ENCODE data around the gene KLHL18.
"Not testable (repeated sequence)": the region's sequence is repeated elsewhere in the genome, so short reads cannot be mapped to it uniquely, and the experiment has no call there.

The KLHL18 gene

GRCh38 chr3:47299381-47300318 lies 16.9 kb downstream of the KLHL18 start:
- no peak for DNase-seq

DNA sequence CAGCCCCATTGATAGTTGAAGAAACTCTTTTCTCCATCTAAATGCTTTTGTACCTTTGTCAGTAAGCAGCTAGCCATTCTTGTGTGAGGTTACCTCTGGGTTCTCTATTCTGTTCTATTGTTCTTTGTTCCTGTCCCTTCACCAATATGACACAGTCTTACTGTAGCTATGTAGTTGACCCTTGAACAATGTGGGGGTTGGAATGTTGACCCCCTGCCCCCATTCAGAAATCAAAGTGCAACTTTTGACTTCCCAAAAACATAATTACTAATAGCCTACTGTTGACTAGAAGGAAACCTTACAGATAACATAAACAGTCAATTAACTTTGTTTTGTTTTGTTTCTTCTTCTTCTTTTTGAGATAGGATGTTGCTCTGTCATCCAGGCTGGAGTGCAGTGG lies 18.7 kb downstream of the KLHL18 start:
- in situ Hi-C loops (cut with HindIII; ENCODE audit: low pct_ligation_motif_present, low pct_unique_long_range_greater_than_20kb, low sequenced_read_pairs): no loop called here
- no peak for DNase-seq

More at GRCh38 chr3:47299381-47300318, 16.9 kb downstream of the KLHL18 start:
- in situ Hi-C loops (cut with HindIII; ENCODE audit: low pct_ligation_motif_present, low pct_unique_long_range_greater_than_20kb, low sequenced_read_pairs): no loop called here

- in situ Hi-C loops (cut with HindIII; ENCODE audit: low pct_ligation_motif_present, low pct_unique_long_range_greater_than_20kb, low sequenced_read_pairs): no loop called here
Measured at GRCh38 chr3:47306022-47306421, 23.3 kb downstream of the KLHL18 start.

GRCh38 chr3:47309231-47309630 lies 26.5 kb downstream of the KLHL18 start:
- in situ Hi-C loops (cut with HindIII; ENCODE audit: low pct_ligation_motif_present, low pct_unique_long_range_greater_than_20kb, low sequenced_read_pairs); DNase-seq: not testable (repeated sequence)

More at GRCh38 chr3:47306022-47306421, 23.3 kb downstream of the KLHL18 start:
- no peak for DNase-seq

DNA sequence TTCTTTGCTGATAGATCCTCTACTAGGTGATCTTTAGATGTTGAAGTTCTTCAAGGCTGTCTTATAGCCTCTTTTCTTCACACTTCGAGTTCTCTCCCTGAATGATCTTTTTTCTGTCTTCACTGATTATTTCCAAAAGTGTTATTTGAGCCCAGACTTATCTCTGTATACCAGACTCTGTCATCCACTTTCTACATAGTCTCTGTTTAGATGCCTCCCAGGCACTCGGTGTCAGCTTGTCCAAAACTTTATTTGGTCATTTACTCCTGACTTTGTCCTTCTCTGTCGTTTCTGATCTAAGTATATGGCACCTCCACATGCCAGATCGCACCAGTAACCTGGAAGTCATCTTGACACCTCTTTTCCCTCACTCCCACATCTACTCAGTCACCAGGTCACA lies 27.6 kb downstream of the KLHL18 start:
- no peak for DNase-seq
- in situ Hi-C loops (cut with HindIII; ENCODE audit: low pct_ligation_motif_present, low pct_unique_long_range_greater_than_20kb, low sequenced_read_pairs): no loop called here

DNA sequence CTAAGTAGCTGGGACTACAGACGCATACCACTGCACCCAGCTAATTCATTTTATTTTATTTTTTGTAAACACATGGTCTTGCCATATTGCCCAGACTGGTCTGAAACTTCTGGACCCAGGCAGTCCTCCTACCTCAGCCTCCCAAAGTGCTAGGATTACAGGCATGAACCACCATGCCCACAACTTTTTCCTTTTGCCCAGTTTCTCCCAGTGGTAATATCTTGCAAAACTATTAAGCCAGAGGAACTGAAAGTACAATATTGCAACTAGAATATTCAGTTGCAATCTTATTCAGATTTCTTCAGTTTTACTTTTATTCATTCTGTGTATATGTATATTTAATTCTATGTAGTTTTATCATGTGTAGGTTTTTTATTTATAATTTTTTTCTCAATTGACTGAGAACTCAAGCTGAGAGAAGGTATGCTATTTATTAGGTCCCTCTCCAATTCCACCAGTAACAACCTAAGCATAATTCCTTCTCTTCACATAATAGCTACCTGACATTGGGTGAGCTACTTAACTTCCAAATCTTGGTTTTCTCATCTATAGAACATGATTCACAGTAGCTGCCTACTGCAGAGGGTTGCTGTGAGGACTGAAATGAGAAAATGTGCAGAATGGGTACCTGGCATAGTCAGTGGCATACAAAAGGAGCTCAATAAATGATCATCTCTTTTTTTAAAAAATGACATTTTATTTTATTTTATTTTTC lies 30.8 kb downstream of the KLHL18 start:
- in situ Hi-C loops (cut with HindIII; ENCODE audit: low pct_ligation_motif_present, low pct_unique_long_range_greater_than_20kb, low sequenced_read_pairs): no loop called here
- DNase-seq: no peak

GRCh38 chr3:47314056-47314764 lies 31.5 kb downstream of the KLHL18 start:
- no peak for DNase-seq
- in situ Hi-C loops (cut with HindIII; ENCODE audit: low pct_ligation_motif_present, low pct_unique_long_range_greater_than_20kb, low sequenced_read_pairs): no loop called here

GRCh38 chr3:47315069-47315647 lies 32.4 kb downstream of the KLHL18 start:
- in situ Hi-C loops (cut with HindIII; ENCODE audit: low pct_ligation_motif_present, low pct_unique_long_range_greater_than_20kb, low sequenced_read_pairs): no loop called here

DNA sequence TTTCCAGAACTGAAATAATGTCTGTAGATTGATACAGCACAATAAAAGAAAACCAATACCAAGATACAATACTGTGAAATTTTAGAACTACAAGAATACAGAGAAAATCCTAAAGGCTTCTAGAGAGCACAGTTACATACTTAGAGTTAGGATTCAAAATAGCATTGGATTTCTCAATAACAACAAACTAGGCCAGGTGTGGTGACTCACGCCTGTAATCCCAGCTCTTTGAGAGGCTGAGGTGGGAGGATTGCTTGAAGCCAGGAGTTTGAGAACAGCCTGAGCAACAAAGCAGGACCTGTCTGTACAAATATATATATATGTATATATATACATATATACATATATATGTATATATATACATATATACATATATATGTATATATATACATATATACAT lies 33.4 kb downstream of the KLHL18 start:
- DNase-seq; in situ Hi-C loops (cut with HindIII; ENCODE audit: low pct_ligation_motif_present, low pct_unique_long_range_greater_than_20kb, low sequenced_read_pairs): not testable (repeated sequence)

More at GRCh38 chr3:47315069-47315647, 32.4 kb downstream of the KLHL18 start:
- no peak for DNase-seq

DNA sequence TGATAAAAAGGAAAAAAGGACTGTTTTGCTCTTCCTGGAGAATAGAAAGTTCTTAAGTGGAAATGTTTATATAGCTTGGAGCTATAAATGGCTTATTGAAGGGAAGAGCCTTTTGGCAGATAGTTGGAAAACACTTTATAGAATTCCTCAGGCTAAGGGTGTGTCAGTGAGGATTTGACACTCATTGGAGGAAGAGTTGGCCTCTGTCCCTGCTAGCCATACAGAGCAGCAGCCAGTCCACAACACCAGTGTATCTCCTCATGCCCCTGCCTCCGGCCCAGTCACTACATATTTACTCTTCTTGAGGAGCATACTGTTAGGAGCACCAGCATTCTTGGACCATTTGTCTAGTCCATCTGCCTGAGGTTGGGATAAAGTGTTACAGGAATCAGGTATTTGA lies 36.2 kb downstream of the KLHL18 start:
- in situ Hi-C loops (cut with HindIII; ENCODE audit: low pct_ligation_motif_present, low pct_unique_long_range_greater_than_20kb, low sequenced_read_pairs): no loop called here
- DNase-seq: no peak

GRCh38 chr3:47319956-47320355 lies 37.2 kb downstream of the KLHL18 start:
- in situ Hi-C loops (cut with HindIII; ENCODE audit: low pct_ligation_motif_present, low pct_unique_long_range_greater_than_20kb, low sequenced_read_pairs): no loop called here
- DNase-seq: no peak

DNA sequence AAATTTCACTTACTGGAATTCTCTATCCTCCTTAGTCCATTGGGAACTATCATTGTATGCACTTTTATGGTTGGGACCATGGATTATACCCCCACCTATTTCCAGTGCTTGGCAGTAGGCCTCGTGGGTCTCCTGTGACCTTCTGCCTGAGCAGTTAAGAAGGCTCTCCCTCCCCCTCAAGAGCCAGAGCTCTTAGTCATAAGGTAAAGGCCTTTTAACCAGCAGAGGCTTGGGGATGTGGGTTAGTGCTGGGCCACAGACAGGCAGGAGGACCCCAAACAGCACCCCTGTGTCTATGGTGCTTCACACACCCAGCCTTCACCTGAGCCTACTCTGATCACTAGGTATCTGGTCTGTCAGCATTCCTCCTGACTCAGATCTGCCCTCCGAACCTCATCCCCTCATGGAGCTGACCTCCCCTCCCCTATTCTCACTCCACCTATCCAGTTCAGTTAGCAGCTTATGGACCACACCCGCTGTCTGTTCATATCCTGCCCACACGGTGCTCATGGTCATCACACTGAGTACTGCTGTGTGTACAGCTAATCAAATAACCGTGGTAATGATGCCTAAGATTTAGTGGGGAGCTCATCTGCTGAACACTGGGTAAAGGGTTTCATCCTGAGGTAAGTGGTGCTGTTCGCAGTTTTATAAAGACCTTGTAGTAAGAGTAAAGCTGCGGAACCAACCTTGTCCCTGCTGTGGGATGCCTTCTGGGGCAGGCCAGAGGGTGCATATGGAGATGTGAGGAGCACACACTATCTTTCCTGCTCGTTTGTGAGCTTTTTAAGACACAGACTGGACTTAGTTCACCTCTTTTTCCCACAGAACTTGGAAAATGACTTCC lies 40.9 kb downstream of the KLHL18 start:
- peak; percentile 3 for DNase-seq
- in situ Hi-C loops (cut with HindIII; ENCODE audit: low pct_ligation_motif_present, low pct_unique_long_range_greater_than_20kb, low sequenced_read_pairs): no loop called here

GRCh38 chr3:47324278-47324865 lies 41.6 kb downstream of the KLHL18 start:
- DNase-seq: peak; percentile 69
- in situ Hi-C loops (cut with HindIII; ENCODE audit: low pct_ligation_motif_present, low pct_unique_long_range_greater_than_20kb, low sequenced_read_pairs): no loop called here

DNA sequence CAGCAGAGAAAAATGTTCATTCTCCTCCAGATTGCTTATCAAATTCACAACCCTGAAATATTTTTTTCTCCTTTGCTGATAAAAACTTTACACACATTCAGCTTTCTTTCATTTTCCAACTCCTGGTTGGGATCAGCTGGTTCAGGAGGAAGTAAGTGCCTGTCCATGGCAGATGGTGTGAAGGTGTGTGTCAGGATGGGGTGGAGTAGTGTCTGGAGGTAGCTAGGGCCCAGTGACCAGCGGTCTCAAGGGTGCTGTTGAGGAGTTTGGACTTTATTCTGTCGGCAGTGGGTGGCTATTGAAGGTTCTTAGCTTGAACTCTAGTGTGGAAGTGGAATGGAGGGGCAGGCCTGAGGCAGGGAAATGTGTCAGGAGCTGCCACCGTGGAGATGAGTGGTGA lies 51.2 kb downstream of the KLHL18 start:
- no peak for DNase-seq
- in situ Hi-C loops (cut with HindIII; ENCODE audit: low pct_ligation_motif_present, low pct_unique_long_range_greater_than_20kb, low sequenced_read_pairs): no loop called here

- in situ Hi-C loops (cut with HindIII; ENCODE audit: low pct_ligation_motif_present, low pct_unique_long_range_greater_than_20kb, low sequenced_read_pairs): no loop called here
- no peak for DNase-seq
Measured at GRCh38 chr3:47337656-47338055, 54.9 kb downstream of the KLHL18 start.

DNA sequence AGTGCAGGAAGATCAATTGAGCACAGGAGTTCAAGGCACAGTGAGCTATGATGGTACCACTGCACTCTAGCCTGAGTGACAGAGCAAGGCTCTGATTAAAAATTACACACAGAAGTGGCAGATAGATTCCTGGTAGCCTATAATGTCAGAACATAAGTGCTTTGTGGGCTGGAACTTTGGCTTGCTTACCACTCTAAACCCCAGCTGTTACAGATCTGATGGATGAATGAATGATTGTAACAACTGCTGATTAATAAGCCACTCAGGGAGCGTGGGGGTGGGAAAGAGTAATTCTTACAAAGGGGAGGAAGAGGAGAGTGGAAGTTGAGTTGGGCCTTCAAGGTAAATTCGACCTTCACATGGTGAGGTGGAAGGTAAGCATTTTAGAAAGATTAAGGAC lies 57.2 kb downstream of the KLHL18 start:
- DNase-seq: no peak
- in situ Hi-C loops (cut with HindIII; ENCODE audit: low pct_ligation_motif_present, low pct_unique_long_range_greater_than_20kb, low sequenced_read_pairs): no loop called here

DNA sequence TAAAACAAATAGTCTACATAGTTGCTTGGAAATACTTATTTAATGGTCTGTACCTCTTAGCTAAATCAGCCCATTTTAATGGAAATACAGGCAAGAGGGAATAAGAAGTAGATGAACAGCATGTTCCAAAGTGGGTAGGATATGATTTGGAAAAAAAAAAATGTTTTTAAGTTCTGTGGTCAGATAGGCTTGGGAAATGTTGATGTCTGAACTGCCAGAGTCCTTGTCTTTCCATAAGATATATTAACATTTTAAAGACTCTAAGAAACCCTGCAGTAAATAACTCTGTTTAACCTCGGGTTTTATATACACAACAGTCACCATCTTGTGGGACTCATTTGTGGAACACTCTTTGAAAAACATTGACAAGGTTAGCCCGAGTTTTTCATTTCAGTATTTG lies 58.1 kb downstream of the KLHL18 start:
- in situ Hi-C loops (cut with HindIII; ENCODE audit: low pct_ligation_motif_present, low pct_unique_long_range_greater_than_20kb, low sequenced_read_pairs): no loop called here
- DNase-seq: no peak

DNA sequence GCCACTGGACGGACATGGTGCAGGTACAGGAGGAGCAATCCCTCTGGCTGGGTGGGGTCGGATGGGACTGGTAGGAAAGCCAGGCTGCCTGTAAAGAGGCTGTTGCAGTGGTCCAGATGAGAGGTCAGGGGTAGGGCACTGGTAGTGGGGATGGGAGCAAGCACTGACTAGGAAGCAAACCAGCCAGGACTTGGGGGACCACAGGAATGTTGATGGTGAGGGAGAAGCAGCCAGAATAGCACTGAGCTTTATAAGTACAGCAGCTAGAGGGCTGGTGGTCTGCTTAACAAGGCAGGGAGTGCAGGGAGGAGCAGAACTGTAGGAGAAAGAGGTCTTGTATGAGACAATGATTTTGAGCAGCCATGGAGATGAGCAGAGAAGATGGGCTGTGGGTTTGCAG lies 59.4 kb downstream of the KLHL18 start:
- in situ Hi-C loops (cut with HindIII; ENCODE audit: low pct_ligation_motif_present, low pct_unique_long_range_greater_than_20kb, low sequenced_read_pairs): no loop called here
- no peak for DNase-seq
